Right atrium auricular region (tissue), 2 donors: ENCODE measurements around the gene CLP1. TPM values are rescaled to one million over a fixed set of nuclear protein-coding genes. Genes with fewer than 3 reads are reported as not detected.

Experiments
- DNase-seq: peaks from one replicate; pipeline ENCODE4 v3.0.0-alpha.2; 2019; ENCODE audit warnings: low spot score
- H3K27ac ChIP-seq, 2 donors: fragments of 200-600 bp; sonication (generic); 1 replicate in 1 of 2; 2 replicates in 1 of 2; pipeline ENCODE4 v1.5.1; 2016 to 2019
- H3K27me3 ChIP-seq, 2 donors: fragments of 200-600 bp; sonication (generic); one replicate each; pipeline versions ENCODE4 v1.5.1 to v1.6.0; 2017 to 2019
- H3K36me3 ChIP-seq: fragments of 200-600 bp; sonication (generic); one replicate; pipeline ENCODE4 v1.5.1; 2016
- H3K4me1 ChIP-seq, 2 donors: fragments of 200-600 bp; sonication (generic); one replicate each; pipeline versions ENCODE4 v1.5.1 to v1.6.0; 2017 to 2019
- H3K4me3 ChIP-seq, 2 donors: fragments of 200-600 bp; sonication (generic); 1 replicate in 1 of 2; 2 replicates in 1 of 2; pipeline ENCODE4 v1.5.1; 2017 to 2019; ENCODE audit warnings: mild to moderate bottlenecking in 1 of 2, moderate library complexity in 1 of 2
- H3K9me3 ChIP-seq, 2 donors: fragments of 200-600 bp; sonication (generic); one replicate each; pipeline ENCODE4 v1.5.1; 2019
- CTCF ChIP-seq, 2 donors: fragments of 200-600 bp; sonication (generic); IDR thresholded peaks; one replicate each; pipeline ENCODE4 v1.5.1; 2019; ENCODE audit warnings: antibody characterized with exemption in 2 of 2
- microRNA counts, 2 donors: library from miRNA; unstranded; fragments of <30 nt; microRNA quantifications; one replicate each; lab custom pipeline; 2016 to 2017
- microRNA-seq, 2 donors: library from miRNA; unstranded; fragments of <30 nt; microRNA quantifications; one replicate each; pipeline ENCODE4, GENCODE V29; 2016 to 2017; ENCODE audit warnings: borderline number of aligned reads in 2 of 2, borderline replicate concordance in 1 of 2
- total RNA-seq, 2 donors: library from RNA; depleted of rRNA; stranded (reverse); fragments of >200 nt; gene quantifications; one replicate each; pipeline ENCODE4 v1.1.0, GENCODE V29; 2016

CLP1 gene
- total RNA-seq, 2 donors from 2014 or later, result 5.9 to 8.1 TPM

- Histone ChIP-seq H3K4me1 (peaks cover 0 to 30% of the 10 kb centered on the region in 2 donors), H3K4me3 (no peak overlapping the region), H3K36me3 (peaks cover 3% of the 10 kb centered on the region), H3K9me3 (no peaks in the 10 kb centered on the region), H3K27ac (no peak overlapping the region), H3K27me3 (no peaks in the 10 kb centered on the region)
- no peak for TF ChIP-seq CTCF (IDR thresholded peaks at IDR 0.05)
- no peak for DNase-seq
These were observed 52.3 kb downstream of the CLP1 start for GRCh38 chr11:57709802-57710367.

MicroRNAs within 50 kb of the gene (microRNA counts, 767-probe panel; counts per million panel counts)
- 4,285 to 9,466 counts per million in 2 donors for microRNA hsa-miR-130a-3p (lab: Ali Mortazavi, UCI)

Small RNAs within 50 kb of the gene (microRNA-seq; reads per million reads assigned to microRNA genes)
- gene MIR130A, result 7,516 to 8,561 reads per million in 2 donors

Other genes starting within 250 kb of the CLP1 start
- gene SLC43A3, start 230.6 kb upstream of the CLP1 start, total RNA-seq, result 10 to 100 TPM; 31.7 to 61.3 TPM
- 1 to 10 TPM in 1 of 2 donors, under 1 TPM in 1; 0.94 to 1.3 TPM for gene RTN4RL2, start 197.2 kb upstream of the CLP1 start, total RNA-seq
- gene SLC43A1, start 142.1 kb upstream of the CLP1 start, total RNA-seq, result 10 to 100 TPM in 1 of 2 donors, 1 to 10 TPM in 1; 5.0 to 10.4 TPM
- gene TIMM10, start 127.0 kb upstream of the CLP1 start, total RNA-seq, result 10 to 100 TPM; 27.3 to 63.4 TPM
- not detected for gene SMTNL1, start 120.2 kb upstream of the CLP1 start, total RNA-seq
- gene UBE2L6, start 90.1 kb upstream of the CLP1 start, total RNA-seq, result 10 to 100 TPM in 1 of 2 donors, 1 to 10 TPM in 1; 8.1 to 22.5 TPM
- 100 to 1,000 TPM; 210 to 851 TPM for gene SERPING1, start 60.1 kb upstream of the CLP1 start, total RNA-seq
- under 1 TPM; 0.55 to 0.63 TPM for gene YPEL4, start 7.8 kb upstream of the CLP1 start, total RNA-seq
- gene ZDHHC5, start 10.4 kb downstream of the CLP1 start, total RNA-seq, result 10 to 100 TPM; 44.9 to 56.7 TPM
- gene MED19, start 54.5 kb downstream of the CLP1 start, total RNA-seq, result 10 to 100 TPM; 15.4 to 17.5 TPM
- 10 to 100 TPM; 58.5 to 74.2 TPM for gene TMX2, start 54.8 kb downstream of the CLP1 start, total RNA-seq
- 100 to 1,000 TPM; 147 to 159 TPM for gene SELENOH, start 83.7 kb downstream of the CLP1 start, total RNA-seq
- not detected for gene BTBD18, start 94.1 kb downstream of the CLP1 start, total RNA-seq
- 10 to 100 TPM; 58.2 to 63.2 TPM for gene CTNND1, start 104.0 kb downstream of the CLP1 start, total RNA-seq